HG02642 (cell line): ENCODE data around the gene PDK4.

Experiments used
- ATAC-seq: cut with Tn5 transposase; IDR thresholded peaks from one replicate; pipeline ENCODE4 v1.9.1; 2021; ENCODE audit warnings: mild to moderate bottlenecking; ENCODE audit not compliant: unreplicated experiment, poor library complexity

PDK4 gene

DNA sequence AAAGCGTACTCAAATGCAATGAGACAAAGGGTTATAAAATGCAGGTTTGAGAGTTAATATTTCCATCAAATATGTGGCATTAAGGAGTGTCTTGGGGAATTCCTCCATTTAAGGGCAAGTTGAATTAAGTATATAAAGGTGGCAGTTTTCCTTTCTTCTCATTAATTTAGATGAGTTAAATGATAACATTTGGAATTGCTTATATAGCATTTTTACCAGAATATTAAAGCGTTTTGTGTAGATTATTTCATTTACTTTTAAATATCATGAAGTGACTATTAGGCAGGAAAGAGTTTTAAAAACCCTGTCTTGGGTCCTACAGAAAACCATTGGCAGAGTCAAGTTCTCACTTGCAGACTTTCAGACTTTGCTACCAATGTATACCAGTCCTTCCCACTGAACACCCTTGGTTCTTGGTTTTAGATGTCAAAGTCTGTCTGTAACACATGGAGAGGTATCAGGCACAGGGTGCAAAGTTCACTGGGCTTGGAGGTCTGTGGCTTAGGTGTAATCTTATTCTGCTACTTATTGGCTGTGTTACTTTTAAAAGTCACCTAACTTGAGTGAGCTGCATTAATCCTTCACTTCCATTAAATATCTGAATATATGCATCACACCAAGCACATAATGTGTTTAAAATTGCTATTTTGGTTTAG, 59.5 kb downstream of the PDK4 start:
- no peak for ATAC-seq

GRCh38 chr7:95535662-95536061, 60.7 kb downstream of the PDK4 start:
- ATAC-seq = no peak

DNA sequence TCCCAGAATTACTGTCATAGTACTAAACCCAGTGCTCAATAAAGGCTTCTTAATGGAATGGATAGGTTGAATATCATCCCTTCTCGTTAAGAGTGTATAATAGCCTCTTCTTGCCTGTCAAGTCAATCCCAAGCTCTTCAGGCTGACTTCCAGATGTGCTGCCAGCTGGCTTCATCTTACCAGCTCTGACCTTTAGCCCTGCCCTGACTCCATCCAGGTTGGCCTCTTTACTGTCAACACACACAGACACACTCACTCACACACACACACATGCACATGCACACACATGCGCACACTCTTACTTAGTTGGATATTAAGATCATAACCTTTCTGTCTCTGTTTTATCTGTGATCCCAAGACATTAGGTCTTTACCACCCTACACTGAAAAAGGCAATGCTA, 61.5 kb downstream of the PDK4 start:
- ATAC-seq = no peak
